Fibroblast of peridontal ligament (primary cell): ENCODE data around the gene IGFBP5.

Experiments
- DNase-seq: peaks from one replicate; pipeline ENCODE4 v3.0.0-alpha.2; 2010; ENCODE audit errors: extremely low read depth

The IGFBP5 gene

DNA sequence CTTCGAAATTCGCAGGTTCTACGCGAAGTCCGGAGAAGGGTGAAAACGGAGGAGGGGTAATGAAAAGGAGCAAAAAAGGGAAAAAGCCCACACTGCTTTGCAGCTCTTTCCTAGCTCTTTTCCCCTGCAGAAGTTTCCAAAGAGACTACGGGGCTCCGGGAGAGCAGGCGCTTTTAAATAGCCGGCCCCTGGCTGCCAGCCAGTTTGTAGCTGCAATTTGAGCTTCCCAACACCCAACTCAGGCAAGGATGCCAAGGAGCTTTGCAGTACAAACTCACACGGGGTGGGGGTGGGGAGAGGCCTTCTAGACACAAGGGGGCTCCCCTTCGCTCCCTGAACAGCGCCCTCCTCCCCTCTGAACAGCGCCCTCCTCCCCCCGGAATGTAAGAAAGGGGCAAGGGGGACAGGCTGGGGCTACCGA lies at the start of gene IGFBP5:
IGFBP5 (minus strand) TSS at position 149 of the 421 bp plus-strand sequence. CDS start 774 bp downstream, outside the sequence.
- peak; percentile 84 for DNase-seq

- DNase-seq = peak; percentile 88
These were observed 48.4 kb upstream of the IGFBP5 start for GRCh38 chr2:216743781-216744180.

DNA sequence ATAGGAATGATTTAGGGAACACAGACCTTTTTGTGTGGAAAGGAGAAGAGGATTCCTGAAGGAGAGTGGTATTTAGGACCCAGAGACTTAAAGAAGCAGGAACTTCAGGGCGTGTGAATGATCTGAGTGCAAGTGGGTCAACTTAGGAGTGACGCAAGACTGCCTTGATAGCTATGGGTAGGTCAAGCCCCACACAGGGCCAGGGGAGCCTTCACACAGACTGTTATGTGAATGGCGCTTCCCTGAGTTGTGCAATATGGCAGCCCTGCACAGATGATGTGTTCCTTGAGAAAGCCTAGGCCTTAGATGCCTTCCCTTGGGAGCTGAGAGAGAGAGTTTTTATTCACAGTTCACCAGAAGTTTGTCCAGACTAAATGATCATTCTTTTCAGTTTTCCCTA lies 47.1 kb upstream of the IGFBP5 start:
- DNase-seq = peak; percentile 43

- no peak for DNase-seq
These were observed 45.9 kb upstream of the IGFBP5 start for GRCh38 chr2:216741223-216741593.

DNA sequence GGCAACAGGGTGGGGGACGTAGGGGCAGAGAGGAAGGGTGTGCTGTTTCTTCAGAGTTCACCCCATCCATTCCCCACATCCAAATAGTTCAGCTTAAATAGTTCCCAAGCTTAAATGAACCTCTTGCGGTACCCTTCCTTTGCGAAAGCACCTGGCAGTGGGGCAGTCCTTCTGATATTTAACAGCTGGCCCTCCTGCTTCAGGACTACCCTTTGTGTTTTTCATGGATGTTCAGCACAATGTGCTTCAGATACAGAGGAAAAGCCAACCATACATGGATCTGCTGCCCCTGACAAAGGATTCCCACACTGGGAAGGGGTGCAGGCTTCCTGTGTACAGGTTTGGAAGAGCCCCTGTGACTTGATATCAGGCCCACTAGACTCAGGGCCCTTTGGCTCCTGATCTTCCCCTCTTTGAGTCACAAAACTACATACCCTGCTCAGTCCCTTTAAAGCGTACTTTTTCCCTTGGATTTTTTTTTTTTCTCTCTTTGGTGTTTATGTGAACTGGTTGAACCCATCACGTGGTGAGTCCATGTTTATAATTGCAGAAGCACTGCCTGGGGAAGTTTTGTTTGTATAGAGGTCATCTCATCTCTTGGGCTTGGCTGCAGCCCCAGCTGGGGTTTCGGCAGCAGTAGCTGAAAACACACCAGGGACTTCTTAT lies 45.3 kb upstream of the IGFBP5 start:
- DNase-seq = peak; percentile 82

DNA sequence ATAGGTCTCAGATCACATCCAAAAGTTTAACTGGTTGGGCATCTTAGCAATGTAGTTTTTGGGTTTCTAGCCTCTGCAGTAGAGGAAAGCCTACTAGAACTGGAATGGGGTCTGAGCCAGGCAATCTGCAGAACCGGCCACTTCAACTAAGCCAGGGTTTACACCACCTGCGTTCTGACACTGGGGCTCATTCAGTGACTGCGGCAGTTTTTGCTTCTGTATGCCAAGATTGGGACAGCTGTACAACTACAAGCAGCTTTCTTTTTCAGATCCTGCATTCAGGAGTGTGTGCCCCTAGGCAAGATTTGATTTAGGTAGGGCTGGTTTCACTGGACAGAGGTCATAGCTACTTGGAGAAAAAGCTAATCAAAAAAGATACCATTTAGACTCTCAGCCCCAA lies 43.7 kb upstream of the IGFBP5 start:
- DNase-seq = no peak

GRCh38 chr2:216737676-216738075 lies 42.3 kb upstream of the IGFBP5 start:
- no peak for DNase-seq

DNA sequence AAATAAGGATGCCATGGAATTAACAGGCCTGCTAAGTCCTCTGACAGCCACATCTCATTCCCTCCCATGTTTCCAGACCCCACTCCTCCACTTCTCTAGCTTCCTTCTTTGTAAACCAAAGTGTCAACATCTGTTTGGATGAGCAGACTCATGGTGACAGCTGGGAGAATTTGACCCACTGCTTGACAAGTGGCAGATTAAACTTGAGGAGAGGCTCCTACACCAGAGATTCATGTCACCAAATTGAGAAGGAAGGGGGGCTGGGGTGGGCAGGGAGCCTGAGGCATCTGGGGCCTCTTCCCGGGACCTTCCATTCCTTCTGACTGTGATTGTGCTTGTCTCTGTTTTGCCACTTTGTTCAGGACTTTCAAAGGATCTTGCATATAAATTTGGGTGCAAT lies 41.0 kb upstream of the IGFBP5 start:
- no peak for DNase-seq

DNA sequence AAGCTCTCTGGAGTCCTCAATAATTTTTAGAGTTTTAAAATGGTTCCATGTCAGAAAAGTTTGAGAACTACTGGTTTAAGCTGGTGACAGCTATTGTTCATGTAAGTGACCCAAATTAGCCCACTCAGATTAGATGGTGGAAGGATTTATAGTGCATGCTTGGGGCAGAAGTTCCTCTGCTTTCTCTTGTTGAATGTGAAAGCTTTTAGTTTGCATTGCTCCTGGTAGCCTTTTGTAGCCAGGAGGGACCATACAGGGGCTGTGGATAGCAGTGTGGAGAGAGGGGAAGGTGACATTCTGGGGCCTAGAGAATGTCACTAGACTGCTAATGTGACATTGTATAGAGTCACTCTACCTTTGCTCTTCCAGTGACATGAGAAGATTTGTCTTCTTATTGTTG lies 40.3 kb upstream of the IGFBP5 start:
- no peak for DNase-seq

GRCh38 chr2:216735086-216735485 lies 39.7 kb upstream of the IGFBP5 start:
- peak; percentile 86 for DNase-seq

GRCh38 chr2:216733046-216733445 lies 37.7 kb upstream of the IGFBP5 start:
- DNase-seq = no peak

DNA sequence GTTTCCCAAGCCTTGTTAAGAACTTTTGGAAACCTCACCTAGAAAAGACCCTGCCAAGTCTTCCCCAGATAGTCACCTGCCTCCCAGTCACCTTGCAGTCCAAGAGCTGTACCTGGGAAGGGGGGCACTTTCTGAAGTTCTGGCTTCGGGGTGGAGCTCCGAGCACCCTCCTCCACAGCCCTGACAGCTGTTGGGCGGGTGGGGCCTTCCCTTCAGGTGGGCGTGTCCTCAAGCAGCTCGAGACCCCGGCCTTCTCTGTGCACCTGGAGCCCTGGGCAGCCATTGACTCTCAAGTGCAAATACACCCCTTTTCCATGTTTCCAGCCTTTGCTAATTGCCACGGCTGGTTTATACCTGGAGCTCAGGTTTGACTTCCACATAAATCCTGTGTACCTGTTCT lies 37.0 kb upstream of the IGFBP5 start:
- no peak for DNase-seq

DNA sequence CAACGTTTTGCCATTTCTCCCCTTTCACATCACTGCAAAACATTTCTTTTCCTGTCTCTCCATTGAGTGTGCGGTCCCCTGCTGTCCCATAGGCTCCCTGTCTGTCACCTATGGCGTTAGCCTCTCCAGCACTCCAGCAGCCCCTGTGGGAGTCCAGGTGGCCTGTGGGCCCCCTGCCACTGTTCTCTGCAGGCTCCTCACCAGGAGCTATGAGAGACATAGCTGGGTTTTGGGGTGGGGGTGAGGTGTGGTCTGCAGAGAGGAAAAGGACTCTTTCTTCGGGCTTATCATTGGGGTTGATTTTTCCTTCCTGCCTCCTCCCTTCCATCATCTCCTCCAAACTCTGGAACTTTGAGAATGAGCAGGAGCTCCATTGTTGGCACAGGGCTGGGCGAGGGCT lies 36.1 kb upstream of the IGFBP5 start:
- DNase-seq = no peak

- DNase-seq = no peak
These were observed 35.5 kb upstream of the IGFBP5 start for GRCh38 chr2:216730871-216731270.

DNA sequence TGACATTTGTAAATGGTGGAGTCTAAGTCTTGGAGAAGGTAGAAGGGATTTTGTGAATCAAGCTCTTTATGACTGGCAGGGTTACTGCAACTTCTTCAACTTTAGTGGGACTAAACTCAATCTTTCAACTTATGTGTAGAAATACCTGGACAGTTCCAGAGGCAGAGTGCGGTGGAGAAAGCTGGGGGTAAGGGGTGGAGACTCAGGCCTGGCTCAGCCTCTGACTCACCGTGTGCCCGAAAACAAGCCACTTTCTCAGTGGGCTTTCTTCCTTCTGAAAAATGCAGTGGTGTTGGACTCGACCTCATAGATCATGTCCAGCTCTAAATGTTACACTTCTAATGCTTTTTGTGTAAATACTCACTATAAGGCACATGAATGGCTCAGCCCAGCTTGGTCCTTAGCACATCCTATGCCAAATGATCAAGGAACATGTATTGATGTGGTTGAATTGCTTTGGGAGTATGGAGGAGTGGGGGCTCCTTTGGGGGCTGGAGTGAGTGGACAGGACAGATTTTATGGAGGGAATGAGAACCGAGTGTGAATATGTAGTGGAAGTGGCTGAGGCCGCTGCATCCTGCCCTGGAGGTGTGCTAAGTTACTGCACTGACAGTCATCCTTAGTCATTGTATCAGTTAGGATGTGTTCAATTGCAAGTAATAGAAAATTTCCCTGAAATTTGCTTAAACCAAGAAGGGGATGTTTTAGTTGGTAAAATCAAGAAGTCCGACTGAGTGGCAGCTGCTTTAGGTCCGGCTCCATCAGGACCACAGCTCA lies 32.2 kb upstream of the IGFBP5 start:
- no peak for DNase-seq

DNA sequence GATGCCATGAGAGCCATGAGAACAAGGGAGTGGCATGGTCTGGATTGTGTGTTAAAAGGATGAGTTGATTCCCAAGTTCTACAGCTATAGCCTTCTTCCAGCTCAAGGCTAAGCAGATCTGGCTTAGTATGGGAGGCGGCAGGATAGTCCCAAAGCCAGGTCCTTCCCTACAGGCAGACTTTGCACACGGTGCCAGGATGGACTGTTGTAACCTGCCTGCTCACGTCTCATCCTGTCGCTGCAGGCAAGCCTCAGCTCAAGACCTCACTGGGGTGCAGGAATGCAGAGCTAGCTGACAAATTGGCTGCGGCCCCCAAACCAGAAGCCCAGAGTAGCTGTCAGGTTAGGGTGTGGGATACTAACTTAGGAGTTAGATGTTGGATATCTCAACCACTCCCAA lies 28.8 kb upstream of the IGFBP5 start:
- DNase-seq = no peak

- DNase-seq = no peak
These were observed 25.8 kb upstream of the IGFBP5 start for GRCh38 chr2:216721141-216721540.

DNA sequence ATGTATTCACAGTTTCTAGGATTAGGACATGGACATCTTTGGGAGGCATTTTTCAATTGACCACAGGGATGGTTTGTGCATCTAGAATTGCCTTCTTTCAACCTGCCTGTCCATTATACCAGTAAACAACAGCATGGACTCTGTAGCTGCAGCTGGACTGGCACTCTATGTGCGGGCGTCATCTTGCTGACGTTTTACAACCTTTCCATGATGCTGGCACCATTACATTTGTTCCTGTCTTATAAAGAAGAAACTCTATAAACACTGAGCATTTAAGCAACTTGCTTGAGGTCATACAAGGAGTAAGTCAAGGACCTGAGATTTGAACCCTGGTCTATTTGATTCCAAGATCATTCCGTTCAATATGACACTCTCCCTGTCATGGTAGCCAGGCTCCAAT lies 25.4 kb upstream of the IGFBP5 start:
- no peak for DNase-seq

DNA sequence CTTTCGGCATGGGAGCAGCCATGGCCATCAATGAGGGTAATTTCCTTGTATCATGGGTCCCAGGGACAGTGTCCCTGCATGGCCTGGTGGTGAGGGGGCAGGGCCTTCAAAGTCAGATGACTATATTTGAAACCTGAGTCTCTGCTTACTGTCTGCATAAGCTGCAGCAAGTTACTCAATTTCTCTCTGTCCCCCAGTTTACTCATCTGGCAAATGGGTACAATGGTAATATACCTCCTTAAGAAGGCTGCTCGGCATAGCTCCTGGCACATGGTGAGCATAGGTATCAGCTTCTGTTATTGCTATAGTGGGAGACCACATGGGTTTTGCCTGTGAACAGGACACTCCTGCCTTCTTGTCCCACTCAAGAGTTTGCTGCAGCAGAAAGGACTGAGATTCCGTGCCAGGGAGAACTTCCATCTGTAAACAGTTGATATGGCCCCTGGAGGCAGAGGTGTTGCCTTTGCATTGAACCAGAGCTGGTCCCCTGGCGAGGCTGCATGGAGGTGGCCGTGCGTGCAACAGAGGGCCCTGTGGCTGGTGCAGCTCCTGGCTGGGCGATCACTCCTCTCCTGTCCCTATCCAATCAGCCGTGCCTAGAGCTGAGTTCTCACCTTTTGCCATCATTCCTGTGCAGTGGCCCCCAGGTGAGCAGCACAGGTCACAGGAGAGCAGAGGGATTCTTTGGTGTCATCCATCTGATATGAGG lies 22.7 kb upstream of the IGFBP5 start:
- no peak for DNase-seq

- DNase-seq = no peak
These were observed 22.1 kb upstream of the IGFBP5 start for GRCh38 chr2:216717491-216717901.

DNA sequence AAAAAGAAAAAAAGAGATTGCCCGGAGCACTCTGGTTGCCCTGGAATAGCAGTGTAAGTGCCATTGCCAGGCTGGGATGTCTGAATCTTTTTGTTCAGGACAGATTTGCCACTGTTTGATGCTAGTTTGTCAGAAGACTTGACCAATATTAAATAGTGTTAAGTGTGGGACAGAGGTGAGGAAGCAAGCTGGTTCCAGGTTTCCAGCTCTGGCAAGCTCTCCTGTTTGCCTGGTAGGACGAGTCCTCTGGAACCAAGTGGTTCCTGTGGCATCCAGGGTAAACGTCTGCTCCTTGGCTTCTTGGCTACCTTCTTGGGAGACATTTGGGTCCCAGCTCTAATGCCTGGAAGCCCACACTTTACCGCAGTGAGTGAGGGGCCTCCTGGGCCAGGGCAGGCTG lies 20.8 kb upstream of the IGFBP5 start:
- no peak for DNase-seq

DNA sequence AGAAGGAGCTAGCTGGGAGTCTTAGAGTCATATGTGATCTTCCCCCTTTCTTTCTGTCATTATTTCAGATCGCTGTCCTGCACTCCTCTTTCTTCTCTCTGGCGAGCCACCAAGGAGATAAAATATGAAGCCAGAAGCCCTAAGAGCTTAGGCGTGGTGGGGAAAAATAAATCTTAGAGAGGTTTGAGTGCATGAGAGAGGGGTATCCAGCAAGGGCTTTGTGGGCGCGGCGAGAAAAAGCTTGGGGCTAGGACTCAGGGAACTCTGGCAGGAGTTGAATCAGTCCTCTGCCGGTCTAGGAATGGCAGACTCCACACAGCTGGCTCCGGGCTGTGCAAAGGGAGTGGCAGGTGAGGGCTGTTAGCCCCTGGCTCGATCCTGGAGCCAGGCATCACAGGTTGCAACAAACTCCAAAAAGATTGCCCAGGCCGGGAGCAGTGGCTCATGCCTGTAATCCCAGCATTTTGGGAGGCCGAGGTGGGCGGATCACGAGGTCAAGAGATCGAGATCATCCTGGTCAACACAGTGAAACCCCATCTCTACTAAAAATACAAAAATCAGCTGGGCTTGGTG lies 20.1 kb upstream of the IGFBP5 start:
- DNase-seq = no peak

- no peak for DNase-seq
These were observed 19.0 kb upstream of the IGFBP5 start for GRCh38 chr2:216714376-216714775.
